Gastrocnemius medialis (tissue), 4 donors: ENCODE measurements around the gene FAM136A. TPM values are rescaled to one million over a fixed set of nuclear protein-coding genes. Genes with fewer than 3 reads are reported as not detected.

Experiments used
- ATAC-seq, 2 donors: fragments of 150-250 bp; one replicate each; pipeline ENCODE4 v1.9.1; 2016
- DNase-seq, 2 donors: peaks; one replicate each; pipeline ENCODE4 v3.0.0-alpha.2; 2019
- H3K27ac ChIP-seq, 4 donors: fragments of 200-600 bp; sonication (generic); 1 replicate in 1 of 4; 2 replicates in 3 of 4; pipeline ENCODE4 v1.5.1; 2016 to 2018; ENCODE audit warnings: mild to moderate bottlenecking in 2 of 4, moderate library complexity in 1 of 4
- H3K27me3 ChIP-seq, 3 donors: fragments of 200-600 bp; sonication (generic) in 2 of 3; 1 replicate in 1 of 3; 2 replicates in 2 of 3; pipeline versions ENCODE4 v1.5.1 to v1.6.0; 2016 to 2019; ENCODE audit warnings: mild to moderate bottlenecking in 1 of 3, moderate library complexity in 1 of 3
- H3K36me3 ChIP-seq, 2 donors: fragments of 200-600 bp; sonication (generic) in 1 of 2; one replicate each; pipeline ENCODE4 v1.5.1; 2017 to 2018
- H3K4me1 ChIP-seq, 2 donors: fragments of 200-600 bp; sonication (generic) in 1 of 2; one replicate each; pipeline ENCODE4 v1.5.1; 2016 to 2017; ENCODE audit warnings: mild to moderate bottlenecking in 2 of 2
- H3K4me3 ChIP-seq, 4 donors: fragments of 200-600 bp; sonication (generic) in 3 of 4; 1 replicate in 1 of 4; 2 replicates in 3 of 4; pipeline ENCODE4 v1.5.1; 2016 to 2019; ENCODE audit warnings: mild to moderate bottlenecking in 2 of 4
- H3K9me3 ChIP-seq, 3 donors: fragments of 200-600 bp; sonication (generic) in 2 of 3; 1 replicate in 1 of 3; 2 replicates in 2 of 3; pipeline ENCODE4 v1.5.1; 2016 to 2019
- POLR2A ChIP-seq, 2 donors: fragments of 450-650 bp; IDR thresholded peaks; one replicate each; pipeline ENCODE4 v1.6.1; 2017; ENCODE audit warnings: antibody characterized with exemption in 2 of 2, mild to moderate bottlenecking in 2 of 2, moderate library complexity in 2 of 2
- in situ Hi-C, 4 donors: fragments of 200-750 bp; cut with MboI; loops; one replicate each; pipeline versions ENCODE4 v1.15.0 to v1.8.0; 2017; ENCODE audit warnings: low sequenced_read_pairs in 4 of 4
- intact Hi-C: fragments of 100-400 bp; cut with DNase I; formaldehyde crosslinking; loops from one replicate; pipeline ENCODE4 v1.15.1; 2023; ENCODE audit warnings: low total_unique reads
- total RNA-seq, 4 donors: library from RNA; depleted of rRNA; stranded (reverse); fragments of >200 nt; gene quantifications; one replicate each; pipeline versions ENCODE4 v1.1.0 to v1.2.3, GENCODE V29; 2016
- TF ChIP-seq, protein P1 (sequence below), 5 experiments: fragments of 450-650 bp in 3 of 5; fragments of 200-600 bp in 2 of 5; sonication (generic) in 2 of 5; IDR thresholded peaks in 4 of 5; conservative IDR thresholded peaks in 1 of 5; 1 replicate in 4 of 5; 2 replicates in 1 of 5; pipeline ENCODE4 v1.5.1; 2016 to 2019; ENCODE audit warnings: antibody characterized with exemption in 5 of 5, mild to moderate bottlenecking in 3 of 5, moderate library complexity in 3 of 5

FAM136A gene
- 10 to 100 TPM; 12.7 to 23.7 (median 17.7) TPM for total RNA-seq

DNA sequence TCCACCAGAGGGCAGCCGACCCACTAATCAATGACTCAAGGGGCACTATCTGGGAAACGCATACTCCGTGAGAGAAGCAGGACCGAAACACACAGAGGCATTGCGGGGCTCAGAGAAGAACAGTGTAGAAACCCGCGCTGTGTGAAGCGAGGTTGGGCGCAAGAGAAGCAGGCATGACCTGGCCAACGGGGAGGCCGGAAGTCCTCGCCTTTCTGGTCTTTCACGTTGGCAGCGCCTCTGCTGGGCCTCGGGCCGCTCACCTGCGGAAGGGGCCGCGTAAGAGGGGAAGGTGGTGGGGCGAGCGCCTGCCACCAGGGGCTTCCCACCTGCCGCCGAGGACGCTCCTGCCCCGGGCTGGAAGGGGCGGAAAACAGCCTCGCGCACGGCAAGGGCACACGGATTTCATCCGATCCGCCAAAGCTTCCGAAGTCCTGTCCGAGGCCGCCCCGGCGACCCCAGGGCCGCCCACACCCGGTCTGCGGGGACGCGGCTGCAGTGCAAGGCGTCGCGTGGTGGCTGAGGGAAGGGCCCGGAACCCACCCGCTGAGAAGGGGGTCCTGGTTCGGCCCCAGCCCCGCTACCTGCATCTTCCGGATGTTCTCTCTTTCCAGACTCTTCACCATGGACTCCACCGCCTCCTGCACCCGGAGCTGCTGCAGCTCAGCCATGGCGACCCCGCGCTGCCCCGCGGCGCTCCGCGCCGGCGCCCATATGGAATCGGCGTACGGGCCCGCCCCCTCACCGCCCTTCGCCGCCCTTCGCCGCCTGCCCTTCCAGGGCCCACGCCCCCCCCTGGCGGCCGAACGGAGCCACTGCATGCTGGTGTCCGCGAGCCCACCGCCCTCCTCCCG is at the start of gene FAM136A:
FAM136A (minus strand) TSS at position 724 of the 851 bp plus-strand sequence; CDS start at position 668, 56 bp downstream.
- no peaks in the 10 kb centered on the region for H3K27me3 ChIP-seq
- intact Hi-C loops: loop anchor here (2.0 kb wide), 2 partner anchors 111 to 389 kb away; partner anchors contain the start of gene C2orf42
- ATAC-seq: peak; percentile 88 to 89
- in situ Hi-C loops: loop anchor here in 2 of 4 donors (10.0 kb wide), 2 partner anchors 387 to 397 kb away; partner anchors contain the start of gene MXD1 (in 1 of the 2)
- peaks cover 0 to 29% of the 10 kb centered on the region in 2 donors for H3K36me3 ChIP-seq
- H3K27ac ChIP-seq: peak within 1 kb of the TSS; percentile 82 to 91 (median 86)
- peak; percentile 53 to 76 for DNase-seq
- TF ChIP-seq, protein P1, sequence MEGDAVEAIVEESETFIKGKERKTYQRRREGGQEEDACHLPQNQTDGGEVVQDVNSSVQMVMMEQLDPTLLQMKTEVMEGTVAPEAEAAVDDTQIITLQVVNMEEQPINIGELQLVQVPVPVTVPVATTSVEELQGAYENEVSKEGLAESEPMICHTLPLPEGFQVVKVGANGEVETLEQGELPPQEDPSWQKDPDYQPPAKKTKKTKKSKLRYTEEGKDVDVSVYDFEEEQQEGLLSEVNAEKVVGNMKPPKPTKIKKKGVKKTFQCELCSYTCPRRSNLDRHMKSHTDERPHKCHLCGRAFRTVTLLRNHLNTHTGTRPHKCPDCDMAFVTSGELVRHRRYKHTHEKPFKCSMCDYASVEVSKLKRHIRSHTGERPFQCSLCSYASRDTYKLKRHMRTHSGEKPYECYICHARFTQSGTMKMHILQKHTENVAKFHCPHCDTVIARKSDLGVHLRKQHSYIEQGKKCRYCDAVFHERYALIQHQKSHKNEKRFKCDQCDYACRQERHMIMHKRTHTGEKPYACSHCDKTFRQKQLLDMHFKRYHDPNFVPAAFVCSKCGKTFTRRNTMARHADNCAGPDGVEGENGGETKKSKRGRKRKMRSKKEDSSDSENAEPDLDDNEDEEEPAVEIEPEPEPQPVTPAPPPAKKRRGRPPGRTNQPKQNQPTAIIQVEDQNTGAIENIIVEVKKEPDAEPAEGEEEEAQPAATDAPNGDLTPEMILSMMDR (IDR thresholded peaks at IDR 0.05 in 4 of 5, conservative IDR thresholded peaks at IDR 0.05 in 1 of 5): peak; percentile 88 to 99 (median 96)
- peak; percentile 15 to 28 for TF ChIP-seq POLR2A (IDR thresholded peaks at IDR 0.05)
- H3K4me1 ChIP-seq: peaks cover 10% of the 10 kb centered on the region in 2 donors
- no peaks in the 10 kb centered on the region for H3K9me3 ChIP-seq
- H3K4me3 ChIP-seq: peak within 1 kb of the TSS; percentile 90 to 100 (median 96)

DNA sequence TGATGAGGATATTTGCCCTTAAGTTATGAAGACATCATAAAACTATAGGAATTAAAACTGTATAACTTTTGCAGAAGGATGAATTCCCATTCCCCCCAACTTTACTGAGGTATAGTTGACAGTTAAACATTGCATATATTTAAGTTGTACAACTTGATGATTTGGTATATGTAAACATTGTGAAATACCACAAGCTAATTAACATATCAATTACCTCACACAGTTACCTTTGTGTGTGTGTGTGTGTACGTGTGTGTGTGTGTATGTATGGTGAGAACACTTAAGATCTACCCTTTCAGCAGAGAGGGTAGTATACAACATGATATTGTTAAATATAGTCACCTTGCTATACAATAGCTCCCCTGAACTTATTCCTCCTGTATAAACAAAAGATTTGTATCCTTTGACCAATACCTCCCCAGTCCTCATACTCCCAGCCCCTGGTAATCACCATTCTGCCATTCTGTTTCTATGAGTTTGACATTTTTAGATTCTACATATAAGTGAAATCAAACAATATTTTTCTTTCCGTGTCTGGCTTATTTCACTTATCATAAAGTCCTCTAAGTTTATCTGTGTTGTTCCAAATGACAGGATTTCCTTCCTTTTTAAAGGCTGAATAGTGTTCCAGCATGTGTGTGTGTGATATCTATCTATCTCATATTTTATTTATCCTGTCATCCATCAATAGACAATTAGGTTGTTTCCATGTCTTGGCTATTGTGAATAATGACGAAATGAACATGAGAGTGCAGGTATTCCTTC is 48.2 kb upstream of the FAM136A start:
- intact Hi-C loops (no loop called here), in situ Hi-C loops (loop anchor here in 3 of 4 donors (10.0 to 25.0 kb wide), 2 partner anchors 265 to 287 kb away; no protein-coding TSS in a partner anchor)
- Histone ChIP-seq H3K4me3 (no peak overlapping the region), H3K27me3 (no peaks in the 10 kb centered on the region), H3K27ac (no peak overlapping the region), H3K9me3 (no peaks in the 10 kb centered on the region), H3K36me3 (no peaks in the 10 kb centered on the region), H3K4me1 (no peaks in the 10 kb centered on the region)
- DNase-seq (no peak), ATAC-seq (no peak)
- no peak for TF ChIP-seq POLR2A (IDR thresholded peaks at IDR 0.05)

DNA sequence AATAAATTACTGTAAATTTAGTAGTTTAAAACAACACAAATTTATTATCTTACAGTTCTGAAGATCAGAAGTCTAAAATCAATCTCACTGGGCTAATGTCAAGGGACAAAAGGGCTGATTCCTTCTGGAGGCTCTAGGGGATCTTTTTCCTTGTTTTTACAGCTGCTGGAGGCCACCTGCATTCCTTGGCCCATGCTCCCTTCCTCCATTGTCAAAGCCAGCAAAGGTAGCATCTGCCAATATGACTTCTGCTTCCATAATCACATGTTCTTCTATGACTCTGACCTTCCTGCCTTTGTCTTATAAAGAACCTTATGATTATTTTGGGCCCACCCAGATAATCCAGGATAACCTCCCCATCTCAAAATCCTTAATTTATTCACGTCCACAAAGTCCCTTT is 46.0 kb upstream of the FAM136A start:
- intact Hi-C loops (no loop called here), in situ Hi-C loops (loop anchor here in 3 of 4 donors (10.0 to 25.0 kb wide), 2 partner anchors 267 to 289 kb away; no protein-coding TSS in a partner anchor)
- TF ChIP-seq, protein P1 (IDR thresholded peaks at IDR 0.05 in 4 of 5, conservative IDR thresholded peaks at IDR 0.05 in 1 of 5): no peak
- no peak for TF ChIP-seq POLR2A (IDR thresholded peaks at IDR 0.05)
- H3K27me3 ChIP-seq: no peaks in the 10 kb centered on the region
- H3K4me3 ChIP-seq: no peak overlapping the region
- no peaks in the 10 kb centered on the region for H3K36me3 ChIP-seq
- H3K9me3 ChIP-seq: no peaks in the 10 kb centered on the region
- DNase-seq (no peak), ATAC-seq (no peak)
- no peaks in the 10 kb centered on the region for H3K4me1 ChIP-seq
- H3K27ac ChIP-seq: no peak overlapping the region

DNA sequence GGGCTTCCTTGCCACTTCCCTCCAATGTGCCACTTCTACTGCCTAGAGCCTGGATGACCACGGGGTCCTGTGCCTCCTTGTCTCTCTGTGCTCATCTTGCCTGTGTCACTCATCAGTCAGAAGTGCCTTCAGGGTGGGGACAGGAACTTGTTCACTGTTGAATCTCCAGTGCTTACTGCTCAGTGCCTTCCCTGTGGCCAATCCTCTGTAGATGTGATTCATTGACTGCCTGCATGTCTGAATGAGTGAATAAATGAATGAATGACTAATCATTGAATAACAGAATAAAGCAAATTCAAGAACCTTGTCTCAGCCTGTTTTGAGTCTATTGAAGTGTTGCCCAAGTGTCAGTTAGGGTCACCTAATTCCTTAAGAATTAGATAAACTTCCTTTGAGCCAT is 42.3 kb upstream of the FAM136A start:
- no peaks in the 10 kb centered on the region for H3K27me3 ChIP-seq
- in situ Hi-C loops: loop anchor here (5.0 to 25.0 kb wide), 3 partner anchors 271 to 293 kb away; no protein-coding TSS in a partner anchor
- DNase-seq (no peak), ATAC-seq (no peak)
- intact Hi-C loops: no loop called here
- TF ChIP-seq, protein P1 (IDR thresholded peaks at IDR 0.05 in 4 of 5, conservative IDR thresholded peaks at IDR 0.05 in 1 of 5): no peak
- no peak for TF ChIP-seq POLR2A (IDR thresholded peaks at IDR 0.05)
- no peaks in the 10 kb centered on the region for H3K9me3 ChIP-seq
- no peaks in the 10 kb centered on the region for H3K4me1 ChIP-seq
- no peak overlapping the region for H3K4me3 ChIP-seq
- no peaks in the 10 kb centered on the region for H3K36me3 ChIP-seq
- H3K27ac ChIP-seq: no peak overlapping the region
